ENCODE measurements around the gene NR2E3.

The NR2E3 gene

DNA sequence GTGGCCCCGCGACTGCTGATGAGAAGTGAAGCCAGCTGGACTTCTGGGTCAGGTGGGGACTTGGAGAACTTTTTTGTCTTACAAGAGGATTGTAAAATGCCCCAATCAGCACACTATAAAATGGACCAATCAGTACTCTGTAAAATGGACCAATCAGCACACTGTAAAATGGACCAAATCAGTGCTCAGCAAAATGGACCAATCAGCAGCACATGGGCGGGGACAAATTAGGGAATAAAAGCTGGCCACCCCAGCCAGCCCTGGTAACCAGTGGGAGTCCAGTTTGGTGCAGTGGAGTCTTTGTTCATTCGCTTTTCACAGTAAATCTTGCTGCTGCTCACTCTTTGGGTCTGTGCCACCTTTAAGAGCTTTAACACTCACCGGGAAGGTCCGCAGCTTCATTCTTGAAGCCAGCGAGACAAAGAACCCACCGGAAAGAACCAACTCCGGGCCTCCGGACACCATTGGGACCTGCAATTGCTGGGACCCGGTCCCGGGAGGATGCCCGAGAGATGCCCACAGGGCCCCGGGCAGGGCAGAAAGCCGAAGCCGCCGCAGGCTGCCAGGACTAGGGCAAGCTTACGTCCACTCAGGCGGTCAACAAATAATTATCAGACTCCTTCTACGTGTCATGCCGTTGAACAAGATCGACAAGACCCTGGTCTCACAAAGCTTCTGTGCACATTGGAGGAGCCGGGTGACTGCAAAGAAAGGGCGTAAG is 8.3 kb upstream of the NR2E3 start:
- H3K14ac ChIP-seq (ENCODE audit: low read length in 2 of 2): no peak overlapping the region
- no peak overlapping the region for H3K27ac ChIP-seq (ENCODE audit: low read length, poor library complexity, severe bottlenecking)
- H2BK12ac ChIP-seq (ENCODE audit: low read length in 2 of 2): no peak overlapping the region
- H3K4me3 ChIP-seq (ENCODE audit: insufficient read depth in 1 of 2, low read depth in 1 of 2, low read length in 2 of 2): peak overlapping the region in 1 of 2 experiments; percentile 6
- H3K79me1 ChIP-seq (replicated peaks; ENCODE audit: low read length, poor library complexity, severe bottlenecking): no peaks in the 10 kb centered on the region
- no peaks in the 10 kb centered on the region for H3K27me3 ChIP-seq (ENCODE audit: control insufficient read depth in 1 of 2, insufficient read depth in 1 of 2, low read length in 2 of 2)
- H2BK15ac ChIP-seq (ENCODE audit: low read depth, poor library complexity, severe bottlenecking): no peak overlapping the region
- H2BK120ac ChIP-seq (ENCODE audit: low read depth, low read length): no peak overlapping the region
- H3K9me3 ChIP-seq (ENCODE audit: control insufficient read depth, low read length): no peaks in the 10 kb centered on the region
- DNase-seq: no peak
- H2BK5ac ChIP-seq (ENCODE audit: low read depth, low read length, poor library complexity, severe bottlenecking): no peak overlapping the region
- H3K18ac ChIP-seq (ENCODE audit: low read depth in 1 of 2, low read length in 2 of 2): no peak overlapping the region
- no peak overlapping the region for H3K4ac ChIP-seq (ENCODE audit: low read depth in 1 of 2, low read length in 2 of 2)
- no peak overlapping the region for H4K91ac ChIP-seq (ENCODE audit: low read length)
- no peak overlapping the region for H3K4me2 ChIP-seq (ENCODE audit: low read length, poor library complexity, severe bottlenecking)
- WGBS: 90% methylated on average over 24 of the region's 24 CpGs
- H3K9ac ChIP-seq (ENCODE audit: low read length): no peak overlapping the region
- peak overlapping the region; percentile 42 for H2AK5ac ChIP-seq (ENCODE audit: low read length, severe bottlenecking)
- no peak overlapping the region for H4K8ac ChIP-seq (ENCODE audit: low read length)
- H3K23ac ChIP-seq (ENCODE audit: low read length in 2 of 2): no peak overlapping the region
- peaks cover 0 to 4% of the 10 kb centered on the region in 2 experiments for H3K36me3 ChIP-seq (ENCODE audit: control insufficient read depth in 1 of 2, insufficient read depth in 2 of 2, low read depth in 1 of 2, low read length in 2 of 2)
- H3K4me1 ChIP-seq (ENCODE audit: control insufficient read depth, insufficient read depth, low read depth, low read length): peaks cover 25% of the 10 kb centered on the region
- H2AFZ ChIP-seq (ENCODE audit: low read depth, low read length): no peak overlapping the region

DNA sequence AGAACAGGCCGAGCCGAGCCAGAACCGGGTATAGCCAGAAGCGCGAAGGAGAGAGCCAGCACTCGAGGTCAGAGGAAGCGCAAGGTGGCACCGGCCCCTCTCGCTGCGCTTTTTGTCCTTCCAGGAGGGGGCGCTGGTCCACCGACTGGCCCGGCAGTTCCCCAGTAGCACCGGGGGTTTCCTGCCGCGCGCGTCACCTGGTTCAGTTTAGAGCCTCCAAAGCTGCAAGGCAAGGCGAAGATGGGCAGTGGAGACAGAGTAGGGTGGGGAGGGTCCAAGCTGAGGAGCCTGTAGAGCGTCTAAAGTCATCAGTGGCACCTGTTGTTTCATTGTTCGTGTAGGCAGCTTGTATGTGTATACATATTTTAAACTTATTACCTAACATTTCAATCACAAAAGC is 7.6 kb upstream of the NR2E3 start:
- Histone ChIP-seq H3K4me1 (ENCODE audit: control insufficient read depth, insufficient read depth, low read depth, low read length) (peaks cover 31% of the 10 kb centered on the region), H3K27me3 (ENCODE audit: control insufficient read depth in 1 of 2, insufficient read depth in 1 of 2, low read length in 2 of 2) (peaks cover 0 to 2% of the 10 kb centered on the region in 2 experiments), H4K91ac (ENCODE audit: low read length) (no peak overlapping the region), H3K4me3 (ENCODE audit: insufficient read depth in 1 of 2, low read depth in 1 of 2, low read length in 2 of 2) (no peak overlapping the region), H3K18ac (ENCODE audit: low read depth in 1 of 2, low read length in 2 of 2) (no peak overlapping the region), H3K36me3 (ENCODE audit: control insufficient read depth in 1 of 2, insufficient read depth in 2 of 2, low read depth in 1 of 2, low read length in 2 of 2) (peaks cover 0 to 4% of the 10 kb centered on the region in 2 experiments), H4K8ac (ENCODE audit: low read length) (no peak overlapping the region), H3K4me2 (ENCODE audit: low read length, poor library complexity, severe bottlenecking) (no peak overlapping the region), H3K9me3 (ENCODE audit: control insufficient read depth, low read length) (no peaks in the 10 kb centered on the region), H3K14ac (ENCODE audit: low read length in 2 of 2) (no peak overlapping the region), H2BK5ac (ENCODE audit: low read depth, low read length, poor library complexity, severe bottlenecking) (no peak overlapping the region), H3K9ac (ENCODE audit: low read length) (no peak overlapping the region), H3K79me1 (replicated peaks; ENCODE audit: low read length, poor library complexity, severe bottlenecking) (no peaks in the 10 kb centered on the region), H2BK12ac (ENCODE audit: low read length in 2 of 2) (no peak overlapping the region), H2AFZ (ENCODE audit: low read depth, low read length) (no peak overlapping the region), H3K27ac (ENCODE audit: low read length, poor library complexity, severe bottlenecking) (no peak overlapping the region), H2BK15ac (ENCODE audit: low read depth, poor library complexity, severe bottlenecking) (no peak overlapping the region), H2BK120ac (ENCODE audit: low read depth, low read length) (no peak overlapping the region), H3K4ac (ENCODE audit: low read depth in 1 of 2, low read length in 2 of 2) (no peak overlapping the region), H3K23ac (ENCODE audit: low read length in 2 of 2) (no peak overlapping the region), H2AK5ac (ENCODE audit: low read length, severe bottlenecking) (peak overlapping the region; percentile 8)
- WGBS: 35% methylated on average over 18 of the region's 21 CpGs
- DNase-seq: no peak

DNA sequence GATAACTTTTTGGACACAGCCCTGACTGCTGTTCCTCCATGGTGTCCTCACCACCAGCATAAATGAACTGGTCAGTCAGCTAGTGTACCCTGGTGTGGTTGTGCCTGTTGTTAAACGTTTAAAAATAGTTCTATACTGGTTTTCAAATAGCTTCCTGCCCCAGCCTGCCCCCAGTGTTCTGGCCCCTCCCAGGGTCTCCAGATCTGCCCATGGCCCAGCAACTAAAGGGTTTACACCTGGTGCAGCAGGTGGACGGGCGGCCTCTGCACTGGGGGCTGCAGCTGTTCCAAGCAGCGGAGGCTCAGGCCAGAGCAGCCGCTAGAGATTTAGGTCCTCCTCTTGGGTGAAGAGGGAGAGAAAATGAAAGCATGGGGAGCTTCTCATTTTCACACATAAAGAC is 6.1 kb upstream of the NR2E3 start:
- Histone ChIP-seq H2BK5ac (ENCODE audit: low read depth, low read length, poor library complexity, severe bottlenecking) (no peak overlapping the region), H3K4me3 (ENCODE audit: insufficient read depth in 1 of 2, low read depth in 1 of 2, low read length in 2 of 2) (no peak overlapping the region), H3K14ac (ENCODE audit: low read length in 2 of 2) (no peak overlapping the region), H2BK120ac (ENCODE audit: low read depth, low read length) (no peak overlapping the region), H3K4me2 (ENCODE audit: low read length, poor library complexity, severe bottlenecking) (no peak overlapping the region), H4K8ac (ENCODE audit: low read length) (no peak overlapping the region), H2AK5ac (ENCODE audit: low read length, severe bottlenecking) (peak overlapping the region; percentile 38), H3K4me1 (ENCODE audit: control insufficient read depth, insufficient read depth, low read depth, low read length) (peaks cover 44% of the 10 kb centered on the region), H2BK12ac (ENCODE audit: low read length in 2 of 2) (no peak overlapping the region), H3K23ac (ENCODE audit: low read length in 2 of 2) (no peak overlapping the region), H3K9me3 (ENCODE audit: control insufficient read depth, low read length) (no peaks in the 10 kb centered on the region), H4K91ac (ENCODE audit: low read length) (no peak overlapping the region), H3K36me3 (ENCODE audit: control insufficient read depth in 1 of 2, insufficient read depth in 2 of 2, low read depth in 1 of 2, low read length in 2 of 2) (no peaks in the 10 kb centered on the region), H3K27me3 (ENCODE audit: control insufficient read depth in 1 of 2, insufficient read depth in 1 of 2, low read length in 2 of 2) (peaks cover 0 to 15% of the 10 kb centered on the region in 2 experiments), H3K18ac (ENCODE audit: low read depth in 1 of 2, low read length in 2 of 2) (no peak overlapping the region), H3K4ac (ENCODE audit: low read depth in 1 of 2, low read length in 2 of 2) (no peak overlapping the region), H3K27ac (ENCODE audit: low read length, poor library complexity, severe bottlenecking) (peak overlapping the region; percentile 7), H3K79me1 (replicated peaks; ENCODE audit: low read length, poor library complexity, severe bottlenecking) (no peaks in the 10 kb centered on the region), H3K9ac (ENCODE audit: low read length) (no peak overlapping the region), H2BK15ac (ENCODE audit: low read depth, poor library complexity, severe bottlenecking) (peak overlapping the region; percentile 33), H2AFZ (ENCODE audit: low read depth, low read length) (no peak overlapping the region)
- 88% methylated on average over 4 of the region's 5 CpGs for WGBS
- no peak for DNase-seq

DNA sequence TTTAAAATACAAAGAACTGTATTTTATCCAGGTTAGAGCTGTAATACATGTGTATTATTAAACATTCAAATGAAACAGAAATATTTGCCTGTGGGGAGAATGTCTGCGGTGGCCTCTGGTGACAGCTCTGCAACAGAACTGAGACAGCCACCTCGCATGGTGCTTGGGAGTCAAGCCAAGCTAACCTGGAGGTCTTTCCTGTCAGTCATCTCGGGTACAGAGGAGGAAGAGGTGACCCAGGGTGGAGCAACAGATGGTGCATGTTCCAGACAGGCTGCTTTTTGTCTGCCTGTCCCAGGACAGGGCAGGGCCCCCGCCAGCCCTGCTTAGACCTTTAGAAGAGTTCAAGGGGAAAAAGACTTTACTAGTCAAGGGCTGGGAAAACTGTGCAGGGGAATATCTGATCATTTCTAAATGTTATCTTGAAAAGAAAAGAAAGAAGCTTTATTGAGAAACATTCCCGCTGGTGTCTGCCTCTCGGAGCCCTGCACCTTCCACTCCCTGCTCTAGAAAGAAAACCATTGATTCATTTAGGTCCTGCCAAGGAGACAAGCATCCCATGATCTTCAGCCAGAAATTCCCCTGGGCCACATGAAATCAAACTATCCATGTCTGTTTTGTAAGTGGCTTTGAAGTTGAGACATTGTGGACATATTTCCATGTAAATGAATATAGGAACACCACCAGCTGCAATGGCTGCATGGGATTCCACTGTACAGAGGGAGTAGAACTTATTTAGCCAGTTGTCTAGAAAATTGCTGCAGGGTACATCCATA is 5.5 kb upstream of the NR2E3 start:
- no peak overlapping the region for H2AFZ ChIP-seq (ENCODE audit: low read depth, low read length)
- H3K18ac ChIP-seq (ENCODE audit: low read depth in 1 of 2, low read length in 2 of 2): peak overlapping the region in 1 of 2 experiments; percentile 29
- H3K4me1 ChIP-seq (ENCODE audit: control insufficient read depth, insufficient read depth, low read depth, low read length): peaks cover 48% of the 10 kb centered on the region
- H3K27me3 ChIP-seq (ENCODE audit: control insufficient read depth in 1 of 2, insufficient read depth in 1 of 2, low read length in 2 of 2): peaks cover 0 to 21% of the 10 kb centered on the region in 2 experiments
- H4K8ac ChIP-seq (ENCODE audit: low read length): no peak overlapping the region
- H2BK5ac ChIP-seq (ENCODE audit: low read depth, low read length, poor library complexity, severe bottlenecking): no peak overlapping the region
- DNase-seq: no peak
- no peak overlapping the region for H3K14ac ChIP-seq (ENCODE audit: low read length in 2 of 2)
- peak overlapping the region in 1 of 2 experiments; percentile 27 for H3K23ac ChIP-seq (ENCODE audit: low read length in 2 of 2)
- no peak overlapping the region for H2BK120ac ChIP-seq (ENCODE audit: low read depth, low read length)
- H3K9ac ChIP-seq (ENCODE audit: low read length): no peak overlapping the region
- no peak overlapping the region for H3K4ac ChIP-seq (ENCODE audit: low read depth in 1 of 2, low read length in 2 of 2)
- H2BK12ac ChIP-seq (ENCODE audit: low read length in 2 of 2): peak overlapping the region in 1 of 2 experiments; percentile 37
- 82% methylated on average over 6 of the region's 6 CpGs for WGBS
- H2BK15ac ChIP-seq (ENCODE audit: low read depth, poor library complexity, severe bottlenecking): no peak overlapping the region
- H3K4me2 ChIP-seq (ENCODE audit: low read length, poor library complexity, severe bottlenecking): no peak overlapping the region
- no peak overlapping the region for H3K27ac ChIP-seq (ENCODE audit: low read length, poor library complexity, severe bottlenecking)
- no peaks in the 10 kb centered on the region for H3K9me3 ChIP-seq (ENCODE audit: control insufficient read depth, low read length)
- no peak overlapping the region for H3K4me3 ChIP-seq (ENCODE audit: insufficient read depth in 1 of 2, low read depth in 1 of 2, low read length in 2 of 2)
- H2AK5ac ChIP-seq (ENCODE audit: low read length, severe bottlenecking): peak overlapping the region; percentile 86
- H3K79me1 ChIP-seq (replicated peaks; ENCODE audit: low read length, poor library complexity, severe bottlenecking): no peaks in the 10 kb centered on the region
- H4K91ac ChIP-seq (ENCODE audit: low read length): no peak overlapping the region
- no peaks in the 10 kb centered on the region for H3K36me3 ChIP-seq (ENCODE audit: control insufficient read depth in 1 of 2, insufficient read depth in 2 of 2, low read depth in 1 of 2, low read length in 2 of 2)
